IMR-90 (cell line): ENCODE results near the gene XIAP. TPM values are rescaled to one million over a fixed set of nuclear protein-coding genes. Genes with fewer than 3 reads are reported as not detected.
A peak's percentile ranks its signal among the peaks of the same experiment; 100 is the strongest.

ENCODE experiments used
- ATAC-seq: fragments of 200-7000 bp; cut with Tn5 transposase; 2 replicates; pipeline ENCODE4 v1.9.1; 2020; ENCODE audit warnings: low read depth, mild to moderate bottlenecking, moderate library complexity
- BruUV-seq: library from RNA; stranded (reverse); fragments of 400-500 nt; replicated peaks from 2 replicates; lab custom pipeline; 2021; lab: Mats Ljungman, UMichigan
- CTCF ChIA-PET: fragments of 300-600 bp; formaldehyde crosslinking; extraction: SDS; loops from one replicate; lab custom pipeline; 2021; ENCODE audit warnings: antibody characterized with exemption; lab: Yijun Ruan, JAX
- POLR2A ChIA-PET: fragments of 300-600 bp; sonication (Branson Sonifier 250); formaldehyde crosslinking; loops from one replicate; lab custom pipeline; 2022; ENCODE audit warnings: antibody characterized with exemption; ENCODE audit not compliant: unreplicated experiment; lab: Charles Lee
- DNase-seq: peaks from one replicate; pipeline ENCODE4 v3.0.0; 2013
- H2AFZ ChIP-seq: replicated peaks from 2 replicates; pipeline ENCODE3; 2013; ENCODE audit warnings: low read length, mild to moderate bottlenecking; ENCODE audit not compliant: poor library complexity
- H2AK5ac ChIP-seq: 2 replicates; pipeline ENCODE4 v1.6.1; 2013; ENCODE audit warnings: low read depth, low read length, inconsistent platforms
- H2AK9ac ChIP-seq: replicated peaks from 2 replicates; pipeline ENCODE3; 2013; ENCODE audit warnings: mild to moderate bottlenecking, low read depth, low read length, moderate library complexity; ENCODE audit not compliant: poor library complexity
- H2BK120ac ChIP-seq: 2 replicates; pipeline ENCODE4 v1.6.1; 2013; ENCODE audit warnings: low read depth, low read length, inconsistent platforms
- H2BK15ac ChIP-seq: 3 replicates; pipeline ENCODE4 v1.6.1; 2013; ENCODE audit warnings: low read depth, low read length, inconsistent platforms
- H2BK20ac ChIP-seq: 2 replicates; pipeline ENCODE4 v1.6.1; 2013; ENCODE audit warnings: low read depth, mild to moderate bottlenecking, inconsistent platforms, low read length, moderate library complexity
- H2BK5ac ChIP-seq: 2 replicates; pipeline ENCODE4 v1.6.1; 2013; ENCODE audit warnings: mild to moderate bottlenecking, low read depth, low read length, inconsistent platforms; ENCODE audit not compliant: poor library complexity, severe bottlenecking
- H3K14ac ChIP-seq: replicated peaks from 2 replicates; pipeline ENCODE4 v1.6.1; 2013; ENCODE audit warnings: low read depth, low read length, inconsistent platforms
- H3K18ac ChIP-seq: 2 replicates; pipeline ENCODE4 v1.6.1; 2013; ENCODE audit warnings: low read depth, low read length, control low read depth
- H3K23ac ChIP-seq: 2 replicates; pipeline ENCODE4 v1.6.1; 2013; ENCODE audit warnings: low read depth, low read length, inconsistent platforms
- H3K27ac ChIP-seq: 2 replicates; pipeline ENCODE4 v1.5.1; 2013; ENCODE audit warnings: mild to moderate bottlenecking, control low read depth, low read length; ENCODE audit not compliant: insufficient read depth
- H3K27me3 ChIP-seq: 2 replicates; pipeline ENCODE4 v1.6.1; 2013; ENCODE audit warnings: low read length; ENCODE audit not compliant: control insufficient read depth, insufficient read depth
- H3K36me3 ChIP-seq: 2 replicates; pipeline ENCODE4 v1.6.1; 2013; ENCODE audit warnings: low read length, mixed read lengths; ENCODE audit not compliant: control insufficient read depth, insufficient read depth
- H3K4ac ChIP-seq: 2 replicates; pipeline ENCODE4 v1.6.1; 2013; ENCODE audit warnings: low read depth, low read length, inconsistent platforms
- H3K4me1 ChIP-seq: 2 replicates; pipeline ENCODE4 v1.6.1; 2013; ENCODE audit warnings: low read length, mixed read lengths; ENCODE audit not compliant: control insufficient read depth, insufficient read depth
- H3K4me2 ChIP-seq: 2 replicates; pipeline ENCODE4 v1.6.1; 2013; ENCODE audit warnings: low read depth, mild to moderate bottlenecking, control low read depth, low read length, moderate library complexity
- H3K4me3 ChIP-seq: 2 replicates; pipeline ENCODE4 v1.5.1; 2013; ENCODE audit warnings: low read depth, mild to moderate bottlenecking, control low read depth, low read length, moderate library complexity; ENCODE audit not compliant: insufficient read depth
- H3K56ac ChIP-seq: 2 replicates; pipeline ENCODE4 v1.6.1; 2013; ENCODE audit warnings: low read length, inconsistent platforms; ENCODE audit not compliant: insufficient read depth; ENCODE audit errors: extremely low read depth
- H3K79me1 ChIP-seq, 2 experiments: 2 replicates each; pipeline ENCODE4 v1.6.1; 2013; ENCODE audit warnings: low read length in 2 of 2, inconsistent platforms in 1 of 2, low read depth in 1 of 2
- H3K9ac ChIP-seq: 2 replicates; pipeline ENCODE4 v1.6.1; 2013; ENCODE audit warnings: low read depth, low read length, control low read depth
- H3K9me1 ChIP-seq: 2 replicates; pipeline ENCODE4 v1.6.1; 2013; ENCODE audit warnings: low read length, inconsistent platforms; ENCODE audit not compliant: insufficient read depth
- H3K9me3 ChIP-seq: 2 replicates; pipeline ENCODE4 v1.6.1; 2013; ENCODE audit warnings: low read length; ENCODE audit not compliant: control insufficient read depth, insufficient read depth
- H4K20me1 ChIP-seq: 2 replicates; pipeline ENCODE4 v1.6.1; 2013; ENCODE audit warnings: low read length, inconsistent platforms; ENCODE audit not compliant: insufficient read depth
- H4K5ac ChIP-seq: 2 replicates; pipeline ENCODE4 v1.6.1; 2013; ENCODE audit warnings: mild to moderate bottlenecking, low read depth, low read length, control low read depth
- H4K8ac ChIP-seq, 2 experiments: 2 replicates each; pipeline ENCODE4 v1.6.1; 2013; ENCODE audit warnings: low read depth in 2 of 2, low read length in 2 of 2, control low read depth in 1 of 2, inconsistent platforms in 1 of 2
- H4K91ac ChIP-seq: 2 replicates; pipeline ENCODE4 v1.6.1; 2013; ENCODE audit warnings: low read depth, low read length, inconsistent platforms; ENCODE audit not compliant: insufficient read depth
- BHLHE40 ChIP-seq: fragments of 150-350 bp; IDR thresholded peaks from 2 replicates; pipeline ENCODE4 v1.6.1; 2016; ENCODE audit warnings: mild to moderate bottlenecking, low read depth, low read length
- CEBPB ChIP-seq: IDR thresholded peaks from 2 replicates; pipeline ENCODE4 v1.6.1; 2012; ENCODE audit warnings: low read depth, low read length, improper control_type of control experiment
- CHD1 ChIP-seq: IDR thresholded peaks from 2 replicates; pipeline ENCODE4 v1.6.1; 2012; ENCODE audit warnings: low read depth, low read length, improper control_type of control experiment
- ELK1 ChIP-seq: fragments of 150-350 bp; IDR thresholded peaks from 2 replicates; pipeline ENCODE4 v1.6.1; 2016; ENCODE audit warnings: low read depth, mild to moderate bottlenecking, low read length, moderate library complexity, borderline replicate concordance
- FOS ChIP-seq: fragments of 150-350 bp; IDR thresholded peaks from 2 replicates; pipeline ENCODE4 v1.6.1; 2016; ENCODE audit warnings: low read depth, low read length
- MAFK ChIP-seq: IDR thresholded peaks from 2 replicates; pipeline ENCODE4 v1.6.1; 2012; ENCODE audit warnings: low read depth, low read length, improper control_type of control experiment
- MAZ ChIP-seq: IDR thresholded peaks from 2 replicates; pipeline ENCODE4 v1.6.1; 2012; ENCODE audit warnings: low read depth, mild to moderate bottlenecking, low read length, improper control_type of control experiment, moderate library complexity, borderline replicate concordance
- MXI1 ChIP-seq: IDR thresholded peaks from 2 replicates; pipeline ENCODE4 v1.6.1; 2012; ENCODE audit warnings: low read depth, mild to moderate bottlenecking, low read length, moderate library complexity, borderline replicate concordance
- NFE2L2 ChIP-seq: fragments of 150-350 bp; IDR thresholded peaks from 2 replicates; pipeline ENCODE4 v1.6.1; 2016; ENCODE audit warnings: low read depth, mild to moderate bottlenecking, low read length
- POLR2A ChIP-seq: IDR thresholded peaks from 2 replicates; pipeline ENCODE4 v1.6.1; 2012; ENCODE audit warnings: mild to moderate bottlenecking, low read depth, low read length
- RAD21 ChIP-seq: IDR thresholded peaks from 2 replicates; pipeline ENCODE4 v1.6.1; 2012; ENCODE audit warnings: low read length, improper control_type of control experiment
- RCOR1 ChIP-seq: IDR thresholded peaks from 2 replicates; pipeline ENCODE4 v1.6.1; 2012; ENCODE audit warnings: mild to moderate bottlenecking, low read length, improper control_type of control experiment; ENCODE audit not compliant: insufficient replicate concordance
- RFX5 ChIP-seq: IDR thresholded peaks from 2 replicates; pipeline ENCODE4 v1.8.0; 2012; ENCODE audit warnings: low read depth, mild to moderate bottlenecking, low read length, moderate library complexity
- SMC3 ChIP-seq: fragments of 150-350 bp; IDR thresholded peaks from 2 replicates; pipeline ENCODE4 v1.6.1; 2016; ENCODE audit warnings: low read depth, mild to moderate bottlenecking, antibody characterized with exemption, low read length, moderate library complexity
- WGBS, 2 experiments: methylation state at CpG; one replicate each; pipeline versions ENCODE4 v1.1.5 to v1.1.7; 2013; ENCODE audit warnings: missing lambda C conversion rate in 2 of 2; ENCODE audit not compliant: insufficient read length in 1 of 2; ENCODE audit errors: extremely low coverage in 2 of 2; 5-methylcytosine and 5-hydroxymethylcytosine counted together
- dilution Hi-C: fragments of 300-500 bp; cut with HindIII; formaldehyde crosslinking; loops from one replicate; pipeline ENCODE4 v1.14.3; 2018; ENCODE audit warnings: low sequenced_read_pairs; ENCODE audit not compliant: unreplicated experiment
- in situ Hi-C: fragments of 300-500 bp; cut with MboI; formaldehyde crosslinking; loops from 3 replicates; pipeline ENCODE4 v1.14.3; 2019; ENCODE audit warnings: low sequenced_read_pairs, inconsistent platforms, mixed read lengths
- intact Hi-C: fragments of 100-400 bp; cut with micrococcal nuclease; formaldehyde crosslinking; loops from 2 replicates; pipeline ENCODE4 v1.10.0; 2022
- polyA plus RNA-seq, 3 experiments: library from polyadenylated mRNA; depleted of rRNA; stranded (reverse); fragments of >200 nt; gene quantifications; 2 replicates each; pipeline ENCODE4 v1.2.3, GENCODE V29; 2012; ENCODE audit warnings: low replicate concordance in 1 of 3
- total RNA-seq: library from RNA; depleted of rRNA; stranded (reverse); fragments of >200 nt; gene quantifications from 2 replicates; pipeline ENCODE4 v1.2.3, GENCODE V29; 2012
- TF ChIP-seq, protein P1 (sequence below): fragments of 150-350 bp; IDR thresholded peaks from 2 replicates; pipeline ENCODE4 v1.6.1; 2017; ENCODE audit warnings: mild to moderate bottlenecking, antibody characterized with exemption, low read length, low read depth
- TF ChIP-seq, protein P2 (sequence below): conservative IDR thresholded peaks from 2 replicates; pipeline ENCODE4 v1.5.1; 2012; ENCODE audit warnings: mild to moderate bottlenecking, low read depth, low read length, improper control_type of control experiment

The XIAP gene
- total and polyA plus RNA-seq, 2 of the 4 experiments (the other 2 are of a cell fraction), result 8.1 to 17.4 TPM

DNA sequence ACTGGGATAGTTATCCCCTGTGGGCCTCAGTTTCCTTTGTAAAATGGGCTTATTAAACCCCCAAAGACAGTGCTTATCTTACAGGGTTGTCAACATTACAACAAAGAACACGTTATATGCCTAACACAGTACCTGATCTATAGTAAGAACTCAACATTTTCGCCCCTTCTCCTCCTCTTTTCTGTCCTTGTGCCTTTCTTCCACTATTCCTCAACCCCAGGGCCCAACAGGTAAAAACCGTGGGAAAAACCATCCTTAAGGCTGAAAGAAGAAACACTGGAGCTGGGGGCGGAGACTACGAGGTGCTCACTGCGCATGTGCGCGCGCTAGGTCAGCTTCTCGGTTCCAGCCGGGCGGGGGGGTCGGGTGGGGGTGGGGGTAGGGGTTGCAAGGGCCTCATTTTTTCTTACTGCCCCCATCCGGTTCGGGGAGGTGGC lies 426 bp upstream of the XIAP start:
- H2BK20ac ChIP-seq, result no peak overlapping the region
- DNase-seq (no peak), ATAC-seq (peak; percentile 58)
- H3K4me3 ChIP-seq, result peak overlapping the region; percentile 90
- no peaks in the 10 kb centered on the region for H3K9me1 ChIP-seq
- intact Hi-C loops, result no loop called here
- H3K36me3 ChIP-seq, result no peaks in the 10 kb centered on the region
- H2BK15ac ChIP-seq, result no peak overlapping the region
- no peaks in the 10 kb centered on the region; the same call in 1 of the 2 replicates for H3K9me3 ChIP-seq
- H2BK5ac ChIP-seq, result peak overlapping the region; percentile 91
- no peak overlapping the region for H3K23ac ChIP-seq
- H2BK120ac ChIP-seq, result no peak overlapping the region
- CTCF ChIA-PET, result no interaction called here
- peak overlapping the region; percentile 60 for H3K18ac ChIP-seq
- no peaks in the 10 kb centered on the region for H3K27me3 ChIP-seq
- H2AK5ac ChIP-seq, result no peak overlapping the region
- no peak overlapping the region for H3K56ac ChIP-seq
- no TSS peak for BruUV-seq
- H3K4me2 ChIP-seq, result peak overlapping the region; percentile 96
- peak overlapping the region; percentile 97 for H3K27ac ChIP-seq
- H2AFZ ChIP-seq, result peak overlapping the region; percentile 89
- no CpG with 5 or more reads among the region's 15 CpGs for WGBS, 2 experiments
- peak overlapping the region; percentile 48 for H3K9ac ChIP-seq
- H3K79me1 ChIP-seq, result no peaks in the 10 kb centered on the region
- POLR2A ChIA-PET, result interaction anchor here (0.6 kb wide), 1 partner anchor 298 kb away, joined by 6 read pairs; no protein-coding TSS in a partner anchor
- H4K91ac ChIP-seq, result no peak overlapping the region
- no peaks in the 10 kb centered on the region for H3K4me1 ChIP-seq
- no peak overlapping the region for H2AK9ac ChIP-seq
- H4K8ac ChIP-seq, result peak overlapping the region in 1 of 2 experiments; percentile 80; a peak in 3 of 4 replicates
- H3K4ac ChIP-seq, result peak overlapping the region; percentile 58; the same call in 1 of the 2 replicates
- TF ChIP-seq ELK1 (no peak), SMC3 (no peak), RFX5 (no peak), BHLHE40 (no peak), MXI1 (no peak), POLR2A (no peak), NFE2L2 (no peak), CEBPB (no peak), RAD21 (no peak), FOS (no peak), RCOR1 (no peak), MAZ (no peak), MAFK (no peak), CHD1 (no peak)
- TF ChIP-seq, protein P1, sequence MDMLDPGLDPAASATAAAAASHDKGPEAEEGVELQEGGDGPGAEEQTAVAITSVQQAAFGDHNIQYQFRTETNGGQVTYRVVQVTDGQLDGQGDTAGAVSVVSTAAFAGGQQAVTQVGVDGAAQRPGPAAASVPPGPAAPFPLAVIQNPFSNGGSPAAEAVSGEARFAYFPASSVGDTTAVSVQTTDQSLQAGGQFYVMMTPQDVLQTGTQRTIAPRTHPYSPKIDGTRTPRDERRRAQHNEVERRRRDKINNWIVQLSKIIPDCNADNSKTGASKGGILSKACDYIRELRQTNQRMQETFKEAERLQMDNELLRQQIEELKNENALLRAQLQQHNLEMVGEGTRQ, result no peak
- TF ChIP-seq, protein P2, sequence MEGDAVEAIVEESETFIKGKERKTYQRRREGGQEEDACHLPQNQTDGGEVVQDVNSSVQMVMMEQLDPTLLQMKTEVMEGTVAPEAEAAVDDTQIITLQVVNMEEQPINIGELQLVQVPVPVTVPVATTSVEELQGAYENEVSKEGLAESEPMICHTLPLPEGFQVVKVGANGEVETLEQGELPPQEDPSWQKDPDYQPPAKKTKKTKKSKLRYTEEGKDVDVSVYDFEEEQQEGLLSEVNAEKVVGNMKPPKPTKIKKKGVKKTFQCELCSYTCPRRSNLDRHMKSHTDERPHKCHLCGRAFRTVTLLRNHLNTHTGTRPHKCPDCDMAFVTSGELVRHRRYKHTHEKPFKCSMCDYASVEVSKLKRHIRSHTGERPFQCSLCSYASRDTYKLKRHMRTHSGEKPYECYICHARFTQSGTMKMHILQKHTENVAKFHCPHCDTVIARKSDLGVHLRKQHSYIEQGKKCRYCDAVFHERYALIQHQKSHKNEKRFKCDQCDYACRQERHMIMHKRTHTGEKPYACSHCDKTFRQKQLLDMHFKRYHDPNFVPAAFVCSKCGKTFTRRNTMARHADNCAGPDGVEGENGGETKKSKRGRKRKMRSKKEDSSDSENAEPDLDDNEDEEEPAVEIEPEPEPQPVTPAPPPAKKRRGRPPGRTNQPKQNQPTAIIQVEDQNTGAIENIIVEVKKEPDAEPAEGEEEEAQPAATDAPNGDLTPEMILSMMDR, result no peak
- no peaks in the 10 kb centered on the region for H4K20me1 ChIP-seq
- H4K5ac ChIP-seq, result peak overlapping the region; percentile 97
- no peak overlapping the region; the same call in 1 of the 2 replicates for H3K14ac ChIP-seq
- dilution Hi-C loops, result no loop called here
- in situ Hi-C loops, result no loop called here
